CD4-positive, alpha-beta T cell (primary cell): ENCODE results near the gene TMEM131L. TPM values are rescaled to one million over a fixed set of nuclear protein-coding genes. Genes with fewer than 3 reads are reported as not detected.
"Not testable (repeated sequence)": the region's sequence is repeated elsewhere in the genome, so short reads cannot be mapped to it uniquely, and the experiment has no call there.

Experiments used
- ATAC-seq: fragments of 200-7000 bp; cut with Tn5 transposase; one replicate; pipeline ENCODE4 v1.10.0; 2022; ENCODE audit warnings: mild to moderate bottlenecking; ENCODE audit not compliant: poor library complexity
- CTCF ChIA-PET: fragments of 350-600 bp; sonication (Branson Sonifier 250); formaldehyde crosslinking; loops from one replicate; lab custom pipeline; 2021; ENCODE audit warnings: antibody characterized with exemption, inconsistent platforms; lab: Charles Lee
- POLR2A ChIA-PET: fragments of 350-600 bp; sonication (Branson Sonifier 250); formaldehyde crosslinking; loops from one replicate; lab custom pipeline; 2021; ENCODE audit warnings: antibody characterized with exemption, inconsistent platforms; lab: Charles Lee
- DNase-seq, 14 experiments: peaks; one replicate each; pipeline ENCODE4 v3.0.0-alpha.2; 2013 to 2020; ENCODE audit warnings: mixed read lengths in 2 of 14
- H3K27ac ChIP-seq, 2 donors: one replicate each; pipeline versions ENCODE4 v1.5.1 to v1.7.0; 2013; ENCODE audit warnings: low read length in 2 of 2, low read depth in 1 of 2, mild to moderate bottlenecking in 1 of 2
- H3K27me3 ChIP-seq, 2 experiments: 1 replicate in 1 of 2; 2 replicates in 1 of 2; pipeline versions ENCODE4 v1.6.1 to v1.7.0; 2013; ENCODE audit warnings: low read length in 2 of 2, control low read depth in 1 of 2, mild to moderate bottlenecking in 1 of 2, moderate library complexity in 1 of 2; ENCODE audit not compliant: insufficient read depth in 2 of 2, control insufficient read depth in 1 of 2
- H3K36me3 ChIP-seq: one replicate; pipeline ENCODE4 v1.6.1; 2013; ENCODE audit warnings: low read length, control low read depth; ENCODE audit not compliant: insufficient read depth
- H3K4me1 ChIP-seq: one replicate; pipeline ENCODE4 v1.6.1; 2013; ENCODE audit warnings: low read length, control low read depth; ENCODE audit not compliant: insufficient read depth
- H3K4me3 ChIP-seq: one replicate; pipeline ENCODE4 v1.5.1; 2013; ENCODE audit warnings: mild to moderate bottlenecking, low read length, moderate library complexity
- H3K9me3 ChIP-seq, 2 experiments: 1 replicate in 1 of 2; 2 replicates in 1 of 2; pipeline versions ENCODE4 v1.6.1 to v1.7.0; 2013; ENCODE audit warnings: low read length in 2 of 2, mild to moderate bottlenecking in 2 of 2, control low read depth in 1 of 2, moderate library complexity in 1 of 2; ENCODE audit not compliant: control insufficient read depth in 1 of 2, insufficient read depth in 1 of 2
- H3K27ac Mint-ChIP-seq: one replicate; pipeline ENCODE4 v1.8.0; 2020; ENCODE audit warnings: mixed read lengths
- H3K27me3 Mint-ChIP-seq: one replicate; pipeline ENCODE4 v1.8.0; 2021; ENCODE audit warnings: mixed read lengths
- H3K36me3 Mint-ChIP-seq: one replicate; pipeline ENCODE4 v1.8.0; 2021; ENCODE audit warnings: low read depth, mixed read lengths
- H3K4me1 Mint-ChIP-seq: one replicate; pipeline ENCODE4 v1.8.0; 2021; ENCODE audit warnings: low read depth, mixed read lengths
- H3K4me3 Mint-ChIP-seq: one replicate; pipeline ENCODE4 v1.8.0; 2020; ENCODE audit warnings: mild to moderate bottlenecking, mixed read lengths
- H3K9me3 Mint-ChIP-seq: one replicate; pipeline ENCODE4 v1.8.0; 2020; ENCODE audit warnings: mixed read lengths
- CTCF ChIP-seq: fragments of 200-600 bp; IDR thresholded peaks from one replicate; pipeline ENCODE4 v1.8.0; 2022; ENCODE audit warnings: antibody characterized with exemption, mild to moderate bottlenecking
- intact Hi-C, 2 experiments: fragments of 100-400 bp; cut with DNase I in 1 of 2; cut with micrococcal nuclease in 1 of 2; formaldehyde crosslinking; loops; one replicate each; pipeline versions ENCODE4 v1.15.1 to v1.9.0; 2023 to 2025; cut with DNase I, micrococcal nuclease
- total RNA-seq, 174 experiments: library from RNA in 2 of 174; stranded (reverse) in 2 of 174; gene quantifications; one replicate each; pipeline ENCODE4 v1.2.3 and lab custom pipeline; 2021 to 2026

The TMEM131L gene
- total RNA-seq, 2 experiments from 2014 or later: 101 to 106 TPM

GRCh38 chr4:153448003-153448731 lies 18.0 kb upstream of the TMEM131L start:
- Mint-ChIP-seq H3K9me3 (no peaks in the 10 kb centered on the region), H3K36me3 (no peaks in the 10 kb centered on the region), H3K27me3 (no peaks in the 10 kb centered on the region), H3K27ac (peak overlapping the region; percentile 3), H3K4me1 (peaks cover 35% of the 10 kb centered on the region), H3K4me3 (no peak overlapping the region)
- Histone ChIP-seq H3K27me3 (no peaks in the 10 kb centered on the region), H3K36me3 (no peaks in the 10 kb centered on the region), H3K27ac (no peak overlapping the region), H3K9me3 (no peaks in the 10 kb centered on the region), H3K4me1 (peaks cover 13% of the 10 kb centered on the region), H3K4me3 (no peak overlapping the region)
- DNase-seq (no peak), ATAC-seq (no peak)
- no peak for TF ChIP-seq CTCF
- ChIA-PET CTCF (interaction anchor here (1.9 to 2.5 kb wide), 2 partner anchors 15 to 19 kb away, joined by 5 to 16 read pairs; partner anchors contain the start of gene TMEM131L), POLR2A (interaction anchor here (0.8 to 4.6 kb wide), 3 partner anchors 18 to 125 kb away, joined by 4 to 34 read pairs (median 5); partner anchors contain the start of gene TMEM131L)
- intact Hi-C loops: no loop called here

- Histone ChIP-seq H3K4me3 (no peak overlapping the region), H3K9me3 (no peaks in the 10 kb centered on the region), H3K27me3 (no peaks in the 10 kb centered on the region), H3K27ac (peak overlapping the region in 1 of 2 donors; percentile 13), H3K4me1 (peaks cover 13% of the 10 kb centered on the region), H3K36me3 (no peaks in the 10 kb centered on the region)
- Mint-ChIP-seq H3K27ac (peak overlapping the region; percentile 21), H3K4me3 (no peak overlapping the region), H3K4me1 (peaks cover 36% of the 10 kb centered on the region), H3K9me3 (no peaks in the 10 kb centered on the region), H3K36me3 (no peaks in the 10 kb centered on the region), H3K27me3 (no peaks in the 10 kb centered on the region)
- CTCF ChIA-PET: interaction anchor here (0.7 kb wide), 1 partner anchor 989 kb away, joined by 3 read pairs; no protein-coding TSS in a partner anchor
- intact Hi-C loops: no loop called here
- ATAC-seq (no peak), DNase-seq (no peak)
- no peak for TF ChIP-seq CTCF
- POLR2A ChIA-PET: interaction anchor here (1.1 to 4.6 kb wide), 2 partner anchors 17 to 39 kb away, joined by 3 to 34 read pairs; partner anchors contain the start of gene TMEM131L
These were observed 16.8 kb upstream of the TMEM131L start for GRCh38 chr4:153449338-153449737.

GRCh38 chr4:153450544-153450917 lies 15.6 kb upstream of the TMEM131L start:
- Histone ChIP-seq H3K9me3 (no peaks in the 10 kb centered on the region), H3K4me3 (no peak overlapping the region), H3K36me3 (no peaks in the 10 kb centered on the region), H3K4me1 (peaks cover 13% of the 10 kb centered on the region), H3K27ac (peak overlapping the region in 1 of 2 donors; percentile 63), H3K27me3 (no peaks in the 10 kb centered on the region)
- peaks cover 36% of the 10 kb centered on the region for H3K4me1 Mint-ChIP-seq
- peak; percentile 67 for ATAC-seq
- H3K36me3 Mint-ChIP-seq: no peaks in the 10 kb centered on the region
- H3K27ac Mint-ChIP-seq: peak overlapping the region; percentile 68
- ChIA-PET POLR2A (interaction anchor here (1.0 to 4.6 kb wide), 2 partner anchors 16 to 95 kb away, joined by 3 to 34 read pairs; partner anchors contain the start of gene TMEM131L), CTCF (no interaction called here)
- no peaks in the 10 kb centered on the region for H3K27me3 Mint-ChIP-seq
- peak in 2 of 14 experiments; percentile 38 to 41 for DNase-seq
- no peak for TF ChIP-seq CTCF
- H3K9me3 Mint-ChIP-seq: no peaks in the 10 kb centered on the region
- H3K4me3 Mint-ChIP-seq: peak overlapping the region; percentile 4
- intact Hi-C loops: no loop called here

- H3K27ac ChIP-seq, ATAC-seq, H3K9me3 ChIP-seq, H3K9me3 Mint-ChIP-seq, H3K4me3 ChIP-seq, H3K27me3 Mint-ChIP-seq, H3K36me3 Mint-ChIP-seq, intact Hi-C loops, DNase-seq, H3K36me3 ChIP-seq, H3K4me3 Mint-ChIP-seq, H3K27ac Mint-ChIP-seq, H3K27me3 ChIP-seq: not testable (repeated sequence)
- H3K4me1 ChIP-seq: peaks cover 13% of the 10 kb centered on the region
- POLR2A ChIA-PET: interaction anchor here (4.6 kb wide), 1 partner anchor 15 kb away, joined by 34 read pairs; the partner anchor contains the start of gene TMEM131L
- peaks cover 36% of the 10 kb centered on the region for H3K4me1 Mint-ChIP-seq
- CTCF ChIA-PET: interaction anchor here (1.6 kb wide), 1 partner anchor 80 kb away, joined by 3 read pairs; no protein-coding TSS in a partner anchor
These were observed 15.0 kb upstream of the TMEM131L start for GRCh38 chr4:153451145-153451544.
